H9 (cell line): ENCODE measurements around the gene OR8B12. TPM values are rescaled to one million over a fixed set of nuclear protein-coding genes. Genes with fewer than 3 reads are reported as not detected.
A peak's percentile ranks its signal among the peaks of the same experiment; 100 is the strongest.

ENCODE experiments used
- DNase-seq: peaks from one replicate; pipeline ENCODE4 v3.0.0-alpha.2; 2017
- H2AFZ ChIP-seq: one replicate; pipeline ENCODE4 v1.6.1; 2013; ENCODE audit warnings: mild to moderate bottlenecking, low read length, control low read depth, moderate library complexity
- H2AK5ac ChIP-seq: 2 replicates; pipeline ENCODE4 v1.6.1; 2013; ENCODE audit warnings: low read length, control low read depth, mixed read lengths; ENCODE audit not compliant: insufficient read length
- H2BK120ac ChIP-seq: one replicate; pipeline ENCODE4 v1.6.1; 2013; ENCODE audit warnings: low read depth, mild to moderate bottlenecking, low read length, control low read depth, inconsistent platforms; ENCODE audit not compliant: poor library complexity, severe bottlenecking
- H2BK12ac ChIP-seq: 2 replicates; pipeline ENCODE4 v1.6.1; 2013; ENCODE audit warnings: low read length, control low read depth, mixed read lengths, low read depth; ENCODE audit not compliant: insufficient read length
- H2BK15ac ChIP-seq: 2 replicates; pipeline ENCODE4 v1.6.1; 2013; ENCODE audit warnings: low read depth, low read length, control low read depth
- H2BK20ac ChIP-seq: one replicate; pipeline ENCODE4 v1.6.1; 2013; ENCODE audit warnings: low read depth, mild to moderate bottlenecking, low read length, control low read depth, inconsistent platforms; ENCODE audit not compliant: poor library complexity, severe bottlenecking
- H2BK5ac ChIP-seq: 2 replicates; pipeline ENCODE4 v1.6.1; 2013; ENCODE audit warnings: low read length, control low read depth, mixed read lengths; ENCODE audit not compliant: insufficient read length
- H3K14ac ChIP-seq: 2 replicates; pipeline ENCODE4 v1.6.1; 2013; ENCODE audit warnings: low read length, control low read depth; ENCODE audit not compliant: insufficient read depth
- H3K18ac ChIP-seq: 2 replicates; pipeline ENCODE4 v1.6.1; 2013; ENCODE audit warnings: low read depth, mild to moderate bottlenecking, mixed read lengths, low read length, control low read depth; ENCODE audit not compliant: insufficient read length
- H3K23ac ChIP-seq: 2 replicates; pipeline ENCODE4 v1.6.1; 2013; ENCODE audit warnings: low read length, control low read depth, mixed read lengths, low read depth; ENCODE audit not compliant: insufficient read length
- H3K23me2 ChIP-seq: 2 replicates; pipeline ENCODE4 v1.6.1; 2013; ENCODE audit warnings: low read depth, mild to moderate bottlenecking, mixed read lengths, low read length, control low read depth; ENCODE audit not compliant: insufficient read length, poor library complexity, severe bottlenecking
- H3K27ac ChIP-seq: 2 replicates; pipeline ENCODE4 v1.5.1; 2013; ENCODE audit warnings: low read length, control low read depth, mixed read lengths, low read depth; ENCODE audit not compliant: insufficient read length
- H3K27me3 ChIP-seq: 2 replicates; pipeline ENCODE4 v1.6.1; 2013; ENCODE audit warnings: low read length, control low read depth, inconsistent platforms; ENCODE audit not compliant: insufficient read depth
- H3K4ac ChIP-seq: 2 replicates; pipeline ENCODE4 v1.6.1; 2013; ENCODE audit warnings: low read depth, mild to moderate bottlenecking, control low read depth, inconsistent platforms, low read length, moderate library complexity
- H3K4me1 ChIP-seq: 2 replicates; pipeline ENCODE4 v1.6.1; 2013; ENCODE audit warnings: low read length, control low read depth, inconsistent platforms; ENCODE audit not compliant: insufficient read depth
- H3K4me2 ChIP-seq: 2 replicates; pipeline ENCODE4 v1.6.1; 2013; ENCODE audit warnings: low read length, control low read depth, mixed read lengths; ENCODE audit not compliant: insufficient read length, insufficient read depth
- H3K56ac ChIP-seq: 2 replicates; pipeline ENCODE4 v1.6.1; 2013; ENCODE audit warnings: low read depth, mild to moderate bottlenecking, mixed read lengths, low read length, control low read depth; ENCODE audit not compliant: insufficient read length
- H3K79me1 ChIP-seq: 2 replicates; pipeline ENCODE4 v1.6.1; 2013; ENCODE audit warnings: low read depth, mild to moderate bottlenecking, moderate library complexity, low read length, control low read depth, inconsistent platforms; ENCODE audit not compliant: insufficient read depth, poor library complexity, severe bottlenecking
- H3K79me2 ChIP-seq: 2 replicates; pipeline ENCODE4 v1.6.1; 2013; ENCODE audit warnings: low read length, control low read depth, inconsistent platforms; ENCODE audit not compliant: insufficient read depth
- H3K9ac ChIP-seq: 2 replicates; pipeline ENCODE4 v1.6.1; 2013; ENCODE audit warnings: low read length, control low read depth, mixed read lengths; ENCODE audit not compliant: insufficient read length; ENCODE audit errors: extremely low read depth
- H3K9me3 ChIP-seq: one replicate; pipeline ENCODE4 v1.6.1; 2013; ENCODE audit warnings: low read depth, low read length, inconsistent platforms; ENCODE audit not compliant: control insufficient read depth
- H3T11ph ChIP-seq: one replicate; pipeline ENCODE4 v1.6.1; 2013; ENCODE audit warnings: mild to moderate bottlenecking, low read length, control low read depth, inconsistent platforms
- H4K20me1 ChIP-seq: one replicate; pipeline ENCODE4 v1.6.1; 2013; ENCODE audit not compliant: control insufficient read depth, insufficient read length, insufficient read depth
- H4K5ac ChIP-seq: 2 replicates; pipeline ENCODE4 v1.6.1; 2013; ENCODE audit warnings: low read depth, mild to moderate bottlenecking, mixed read lengths, low read length, control low read depth; ENCODE audit not compliant: insufficient read length
- H4K8ac ChIP-seq: replicated peaks from 2 replicates; pipeline ENCODE4 v1.6.1; 2013; ENCODE audit warnings: low read length, control low read depth, mixed read lengths, low read depth; ENCODE audit not compliant: insufficient read length
- H4K91ac ChIP-seq: 2 replicates; pipeline ENCODE4 v1.6.1; 2013; ENCODE audit warnings: low read depth, mild to moderate bottlenecking, moderate library complexity, mixed read lengths, low read length, control low read depth; ENCODE audit not compliant: insufficient read length
- H3K27ac Mint-ChIP-seq, 3 experiments: 2 replicates in 2 of 3; 3 replicates in 1 of 3; pipeline ENCODE4 v1.8.0; 2020 to 2021; ENCODE audit warnings: mixed read lengths in 3 of 3, mild to moderate bottlenecking in 1 of 3, moderate library complexity in 1 of 3
- H3K27me3 Mint-ChIP-seq: 2 replicates; pipeline ENCODE4 v1.8.0; 2021; ENCODE audit warnings: low read depth, mild to moderate bottlenecking, moderate library complexity, mixed read lengths
- H3K36me3 Mint-ChIP-seq, 3 experiments: 2 replicates in 2 of 3; 3 replicates in 1 of 3; pipeline ENCODE4 v1.8.0; 2020 to 2021; ENCODE audit warnings: low read depth in 3 of 3, mixed read lengths in 3 of 3; ENCODE audit not compliant: insufficient read depth in 1 of 3
- H3K4me1 Mint-ChIP-seq, 2 experiments: 2 replicates each; pipeline ENCODE4 v1.8.0; 2020; ENCODE audit warnings: mixed read lengths in 2 of 2
- H3K4me3 Mint-ChIP-seq, 2 experiments: 2 replicates in 1 of 2; 3 replicates in 1 of 2; pipeline ENCODE4 v1.8.0; 2020 to 2021; ENCODE audit warnings: mild to moderate bottlenecking in 2 of 2, mixed read lengths in 2 of 2, moderate library complexity in 1 of 2
- H3K9me3 Mint-ChIP-seq, 2 experiments: 2 replicates in 1 of 2; 3 replicates in 1 of 2; pipeline ENCODE4 v1.8.0; 2020; ENCODE audit warnings: mild to moderate bottlenecking in 2 of 2, mixed read lengths in 2 of 2, moderate library complexity in 1 of 2
- CTCF ChIP-seq: fragments of 200-600 bp; sonication (generic); conservative IDR thresholded peaks from 3 replicates; pipeline ENCODE4 v1.8.0; 2021; ENCODE audit warnings: antibody characterized with exemption, mild to moderate bottlenecking
- WGBS: extraction: QIAGEN DNeasy Blood & Tissue Kit; methylation state at CpG from one replicate; pipeline ENCODE4 v1.1.7; 2013; ENCODE audit warnings: missing lambda C conversion rate, low lambda C conversion rate, mixed read lengths; ENCODE audit not compliant: insufficient read length; ENCODE audit errors: extremely low coverage; 5-methylcytosine and 5-hydroxymethylcytosine counted together
- total RNA-seq: library from RNA; stranded (reverse); gene quantifications from 2 replicates; pipeline ENCODE4 v1.2.1, GENCODE V29; 2021

Gene OR8B12
- total RNA-seq, 1 experiment from 2014 or later: not detected

GRCh38 chr11:124510279-124510678 is 33.2 kb downstream of the OR8B12 start:
- Histone ChIP-seq H3K27me3 (no peaks in the 10 kb centered on the region), H3K4me2 (no peak overlapping the region), H3K9ac (no peak overlapping the region), H4K91ac (no peak overlapping the region), H3K56ac (no peak overlapping the region), H2BK15ac (no peak overlapping the region), H2AFZ (no peak overlapping the region), H3K27ac (no peak overlapping the region), H3K79me2 (no peaks in the 10 kb centered on the region), H3K79me1 (no peaks in the 10 kb centered on the region), H3K4me1 (no peaks in the 10 kb centered on the region), H2AK5ac (no peak overlapping the region), H3T11ph (no peak overlapping the region), H2BK20ac (no peak overlapping the region), H3K9me3 (no peaks in the 10 kb centered on the region), H4K8ac (no peak overlapping the region), H4K5ac (no peak overlapping the region), H4K20me1 (no peaks in the 10 kb centered on the region), H2BK120ac (no peak overlapping the region), H2BK5ac (no peak overlapping the region), H3K23ac (no peak overlapping the region), H3K14ac (peak overlapping the region; percentile 6; the same call in 1 of the 2 replicates), H3K4ac (no peak overlapping the region), H3K18ac (no peak overlapping the region), H2BK12ac (no peak overlapping the region), H3K23me2 (no peaks in the 10 kb centered on the region)
- no peaks in the 10 kb centered on the region for H3K36me3 Mint-ChIP-seq
- WGBS: no CpG with 5 or more reads among the region's 4 CpGs
- no peak overlapping the region for H3K27ac Mint-ChIP-seq
- H3K4me1 Mint-ChIP-seq: no peaks in the 10 kb centered on the region
- H3K4me3 Mint-ChIP-seq: no peak overlapping the region
- H3K9me3 Mint-ChIP-seq: peaks cover 6 to 9% of the 10 kb centered on the region in 2 experiments; a peak in 4 of 5 replicates
- no peak for TF ChIP-seq CTCF
- DNase-seq: no peak
- H3K27me3 Mint-ChIP-seq: peaks cover 11% of the 10 kb centered on the region; the same call in 1 of the 2 replicates
